HL-60 (cell line): ENCODE results near the gene PDE6B.

ENCODE experiments used
- DNase-seq, 2 experiments: peaks; one replicate each; pipeline ENCODE4 v3.0.0-alpha.2; 2010 to 2020; ENCODE audit warnings: low read depth in 1 of 2, low spot score in 1 of 2
- H3K27ac ChIP-seq: fragments of 250-450 bp; sonication (Bioruptor Pico); replicated peaks from 2 replicates; pipeline ENCODE4 v1.5.1; 2020; ENCODE audit warnings: mild to moderate bottlenecking, moderate library complexity
- H3K27me3 ChIP-seq: fragments of 250-450 bp; sonication (Bioruptor Pico); 2 replicates; pipeline ENCODE4 v1.5.1; 2021; ENCODE audit warnings: mild to moderate bottlenecking, moderate library complexity; ENCODE audit not compliant: insufficient read depth, poor library complexity, severe bottlenecking
- H3K4me3 ChIP-seq: replicated peaks from 2 replicates; pipeline ENCODE4 v1.5.1; 2011; ENCODE audit warnings: mild to moderate bottlenecking, control low read depth, low read length; ENCODE audit not compliant: insufficient read depth
- CTCF ChIP-seq: IDR thresholded peaks from one replicate; pipeline ENCODE4 v1.5.1; 2011; ENCODE audit warnings: low read length, control low read depth, inconsistent platforms; ENCODE audit not compliant: insufficient read depth
- GABPA ChIP-seq: IDR thresholded peaks from 2 replicates; pipeline ENCODE4 v1.6.1; 2012; ENCODE audit warnings: low read depth
- POLR2AphosphoS5 ChIP-seq: IDR thresholded peaks from 2 replicates; pipeline ENCODE4 v1.6.1; 2012; ENCODE audit warnings: low read depth
- REST ChIP-seq: IDR thresholded peaks from 2 replicates; pipeline ENCODE4 v1.6.1; 2012; ENCODE audit warnings: low read depth; ENCODE audit not compliant: insufficient replicate concordance
- SPI1 ChIP-seq: IDR thresholded peaks from 2 replicates; pipeline ENCODE4 v1.6.1; 2012; ENCODE audit warnings: low read depth, mild to moderate bottlenecking, borderline replicate concordance

Gene PDE6B

GRCh38 chr4:708631-708933 lies 83.2 kb downstream of the PDE6B start:
- no peak for TF ChIP-seq CTCF
- no peak for TF ChIP-seq GABPA
- TF ChIP-seq SPI1, result no peak
- no peak for TF ChIP-seq POLR2AphosphoS5
- no peak for TF ChIP-seq REST
- H3K27ac ChIP-seq, result no peak overlapping the region
- H3K4me3 ChIP-seq, result no peak overlapping the region
- DNase-seq, result no peak
- no peaks in the 10 kb centered on the region for H3K27me3 ChIP-seq

DNA sequence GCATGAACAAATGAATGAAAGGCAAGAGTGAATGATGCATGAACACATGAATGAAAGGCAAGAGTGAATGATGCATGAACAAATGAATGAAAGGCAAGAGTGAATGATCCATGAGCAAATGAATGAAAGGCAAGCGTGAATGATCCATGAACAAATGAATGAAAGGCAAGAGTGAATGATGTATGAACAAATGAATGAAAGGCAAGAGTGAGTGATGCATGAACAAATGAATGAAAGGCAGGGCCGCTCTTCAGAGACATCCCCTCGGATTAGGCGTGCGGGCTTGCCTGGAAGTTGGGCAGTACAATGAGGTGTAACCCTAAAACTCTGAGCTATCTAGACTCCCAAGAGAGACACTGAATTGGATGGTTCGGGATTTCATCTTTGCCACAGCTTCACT lies 84.0 kb downstream of the PDE6B start:
- no peaks in the 10 kb centered on the region for H3K27me3 ChIP-seq
- no peak for TF ChIP-seq REST
- no peak for TF ChIP-seq POLR2AphosphoS5
- TF ChIP-seq CTCF, result no peak
- TF ChIP-seq GABPA, result no peak
- no peak for TF ChIP-seq SPI1
- no peak overlapping the region for H3K27ac ChIP-seq
- H3K4me3 ChIP-seq, result no peak overlapping the region
- DNase-seq, result no peak

DNA sequence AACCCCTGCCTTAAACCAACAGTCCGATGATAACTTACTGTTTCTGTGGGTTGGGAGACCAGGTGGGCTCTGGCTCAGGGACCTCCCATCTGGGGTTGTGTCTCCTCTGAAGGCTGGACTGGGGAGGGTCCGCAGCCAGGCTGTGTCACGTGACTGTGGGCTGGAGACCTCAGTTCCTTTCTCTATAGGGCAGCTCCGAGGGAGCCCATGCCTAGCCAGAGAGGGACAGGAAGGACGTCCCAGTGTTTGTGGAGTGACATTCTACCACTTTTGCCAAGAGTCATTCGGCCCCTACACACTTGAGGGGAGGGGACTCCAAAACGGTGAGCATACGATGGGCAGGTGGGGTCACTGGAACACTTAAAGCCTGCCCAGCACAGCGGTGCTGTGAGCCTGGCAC lies 84.7 kb downstream of the PDE6B start:
- TF ChIP-seq GABPA, result no peak
- TF ChIP-seq POLR2AphosphoS5, result no peak
- TF ChIP-seq SPI1, result no peak
- TF ChIP-seq CTCF, result no peak
- TF ChIP-seq REST, result no peak
- no peak overlapping the region for H3K27ac ChIP-seq
- no peak overlapping the region for H3K4me3 ChIP-seq
- DNase-seq, result no peak
- no peaks in the 10 kb centered on the region for H3K27me3 ChIP-seq
